ENCODE data around the gene RHOBTB3. TPM values are rescaled to one million over a fixed set of nuclear protein-coding genes. Genes with fewer than 3 reads are reported as not detected.
A peak's percentile ranks its signal among the peaks of the same experiment; 100 is the strongest.

The RHOBTB3 gene
- total and polyA plus RNA-seq, 2 donors from 2014 or later, result 22.5 to 54.5 TPM

DNA sequence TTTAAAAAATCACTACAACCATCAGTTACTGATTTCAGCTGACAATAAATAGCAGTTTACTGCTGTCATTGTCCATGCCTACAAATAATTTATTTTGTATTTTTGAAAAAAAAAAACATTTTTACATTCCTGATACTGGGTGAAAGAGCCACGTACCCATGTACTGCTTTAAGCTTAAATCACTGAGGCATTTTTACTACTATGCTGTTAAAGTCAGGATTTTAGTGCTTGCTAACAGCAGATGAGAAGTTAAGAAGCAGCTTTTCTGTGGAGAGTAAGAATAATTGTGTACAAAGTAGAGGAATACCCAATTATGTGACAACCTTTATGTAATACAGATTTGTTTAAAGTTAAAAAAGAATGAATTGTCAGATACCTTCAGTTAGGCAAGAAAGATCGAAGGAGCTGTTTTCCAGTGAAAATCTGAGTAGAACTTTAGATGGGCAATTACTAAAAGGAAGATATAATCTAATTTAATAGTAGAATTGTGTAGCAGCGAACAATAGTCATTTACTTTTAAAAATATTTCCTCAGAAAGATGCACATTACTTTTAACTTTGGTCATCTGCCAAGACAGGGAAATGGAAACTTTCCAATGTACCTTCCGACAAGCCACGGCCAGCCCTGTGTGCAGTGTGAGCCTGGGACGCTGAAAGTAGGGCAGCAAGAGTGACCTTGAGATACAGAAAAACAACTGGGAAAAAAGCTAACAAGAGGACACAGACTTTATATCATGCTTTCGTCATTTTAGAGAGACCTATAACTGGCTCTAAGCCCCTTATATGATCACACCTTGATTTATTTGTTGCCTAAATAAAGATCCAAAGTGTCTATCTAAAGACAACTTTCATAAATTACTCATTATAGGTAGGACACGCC lies 39.9 kb downstream of the RHOBTB3 start:
- DNase-seq, result peak in 1 of 5 donors; percentile 56
- Histone ChIP-seq H3K27ac (ENCODE audit: low read depth in 2 of 2, low read length in 2 of 2) (peak overlapping the region; percentile 71 to 93), H3K4me3 (ENCODE audit: low read length in 3 of 3) (no peak overlapping the region), H3K27me3 (ENCODE audit: control insufficient read depth, insufficient read depth, low read length) (no peaks in the 10 kb centered on the region), H3K4me1 (ENCODE audit: control insufficient read depth in 2 of 3, insufficient read depth in 2 of 3, low read depth in 1 of 3, low read length in 3 of 3) (peaks cover 2 to 6% (median 3%) of the 10 kb centered on the region in 3 donors), H3K9me3 (ENCODE audit: control insufficient read depth in 2 of 3, insufficient read depth in 1 of 3, low read length in 3 of 3) (no peaks in the 10 kb centered on the region), H3K9ac (ENCODE audit: low read length in 3 of 3) (peak overlapping the region in 1 of 3 donors; percentile 29), H3K36me3 (ENCODE audit: control insufficient read depth in 2 of 3, insufficient read depth in 3 of 3, low read length in 3 of 3) (no peaks in the 10 kb centered on the region)
- peak; percentile 83 for FAIRE-seq
- intact Hi-C loops (cut with DNase I), result no loop called here
- TF ChIP-seq, protein P1, sequence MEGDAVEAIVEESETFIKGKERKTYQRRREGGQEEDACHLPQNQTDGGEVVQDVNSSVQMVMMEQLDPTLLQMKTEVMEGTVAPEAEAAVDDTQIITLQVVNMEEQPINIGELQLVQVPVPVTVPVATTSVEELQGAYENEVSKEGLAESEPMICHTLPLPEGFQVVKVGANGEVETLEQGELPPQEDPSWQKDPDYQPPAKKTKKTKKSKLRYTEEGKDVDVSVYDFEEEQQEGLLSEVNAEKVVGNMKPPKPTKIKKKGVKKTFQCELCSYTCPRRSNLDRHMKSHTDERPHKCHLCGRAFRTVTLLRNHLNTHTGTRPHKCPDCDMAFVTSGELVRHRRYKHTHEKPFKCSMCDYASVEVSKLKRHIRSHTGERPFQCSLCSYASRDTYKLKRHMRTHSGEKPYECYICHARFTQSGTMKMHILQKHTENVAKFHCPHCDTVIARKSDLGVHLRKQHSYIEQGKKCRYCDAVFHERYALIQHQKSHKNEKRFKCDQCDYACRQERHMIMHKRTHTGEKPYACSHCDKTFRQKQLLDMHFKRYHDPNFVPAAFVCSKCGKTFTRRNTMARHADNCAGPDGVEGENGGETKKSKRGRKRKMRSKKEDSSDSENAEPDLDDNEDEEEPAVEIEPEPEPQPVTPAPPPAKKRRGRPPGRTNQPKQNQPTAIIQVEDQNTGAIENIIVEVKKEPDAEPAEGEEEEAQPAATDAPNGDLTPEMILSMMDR (IDR thresholded peaks at IDR 0.05; ENCODE audit: borderline replicate concordance, extremely low read depth, insufficient read depth), result no peak

DNA sequence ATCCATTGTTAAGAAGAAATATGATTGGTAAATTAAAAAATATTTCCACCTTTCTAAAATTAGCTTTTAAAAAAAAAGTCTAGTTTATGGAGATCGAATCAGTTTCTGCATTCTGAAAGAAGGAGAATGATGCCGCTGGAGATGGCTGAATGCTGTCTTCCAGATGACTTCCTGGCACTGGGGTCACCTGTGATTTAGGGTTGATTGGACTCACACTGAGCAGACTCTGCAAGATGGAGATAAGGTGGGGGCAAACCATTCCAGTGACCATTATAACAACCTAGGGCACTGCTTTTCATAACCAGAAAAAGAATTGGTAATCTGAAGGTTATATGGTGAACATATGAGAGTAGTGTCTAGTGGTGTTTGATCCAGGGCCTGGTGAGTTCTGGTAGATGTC lies 40.8 kb downstream of the RHOBTB3 start:
- Histone ChIP-seq H3K27me3 (ENCODE audit: control insufficient read depth, insufficient read depth, low read length) (no peaks in the 10 kb centered on the region), H3K36me3 (ENCODE audit: control insufficient read depth in 2 of 3, insufficient read depth in 3 of 3, low read length in 3 of 3) (no peaks in the 10 kb centered on the region), H3K9ac (ENCODE audit: low read length in 3 of 3) (peak overlapping the region in 1 of 3 donors; percentile 29), H3K27ac (ENCODE audit: low read depth in 2 of 2, low read length in 2 of 2) (peak overlapping the region; percentile 65 to 93), H3K4me3 (ENCODE audit: low read length in 3 of 3) (no peak overlapping the region), H3K4me1 (ENCODE audit: control insufficient read depth in 2 of 3, insufficient read depth in 2 of 3, low read depth in 1 of 3, low read length in 3 of 3) (peaks cover 2 to 6% (median 3%) of the 10 kb centered on the region in 3 donors), H3K9me3 (ENCODE audit: control insufficient read depth in 2 of 3, insufficient read depth in 1 of 3, low read length in 3 of 3) (no peaks in the 10 kb centered on the region)
- DNase-seq (no peak), FAIRE-seq (no peak)
- intact Hi-C loops (cut with DNase I), result no loop called here
- TF ChIP-seq, protein P1 (IDR thresholded peaks at IDR 0.05; ENCODE audit: borderline replicate concordance, extremely low read depth, insufficient read depth), result no peak

DNA sequence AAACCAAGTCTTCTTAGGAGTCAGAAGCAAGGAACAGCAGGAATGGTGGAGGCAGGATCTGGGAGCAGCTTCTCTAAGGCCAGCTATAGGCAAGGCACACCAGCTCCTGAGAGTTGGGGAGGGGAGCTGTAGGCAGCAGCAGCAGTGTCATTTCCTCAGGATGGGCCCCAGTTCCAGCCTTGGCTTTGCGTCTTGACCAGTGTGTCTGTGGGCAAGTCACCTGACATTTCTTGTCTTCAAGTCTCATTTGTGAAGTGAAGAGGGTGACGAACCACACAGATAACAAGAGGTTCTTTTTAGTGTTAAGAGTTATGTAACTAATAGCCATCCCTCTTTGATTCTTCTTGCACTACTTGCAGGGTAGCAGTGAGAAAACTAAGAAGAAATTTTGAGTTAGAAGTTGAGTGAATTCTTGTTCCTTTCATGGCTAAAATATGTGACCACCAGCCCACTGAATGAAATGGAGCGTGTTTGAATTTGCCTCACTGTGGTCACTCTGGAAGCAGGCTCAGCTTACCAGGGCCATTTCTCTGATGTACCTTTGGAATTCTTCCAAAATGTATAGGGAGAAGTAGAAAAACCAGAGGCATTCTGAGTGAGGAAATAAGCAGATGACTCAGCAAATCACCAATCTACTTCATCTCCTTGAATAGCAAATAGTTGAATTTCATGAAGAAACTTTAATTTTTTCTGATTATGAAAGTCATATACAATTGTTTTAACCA lies 42.4 kb downstream of the RHOBTB3 start:
- H3K27me3 ChIP-seq (ENCODE audit: control insufficient read depth, insufficient read depth, low read length), result no peaks in the 10 kb centered on the region
- peak overlapping the region in 1 of 2 donors; percentile 20 for H3K27ac ChIP-seq (ENCODE audit: low read depth in 2 of 2, low read length in 2 of 2)
- no peaks in the 10 kb centered on the region for H3K9me3 ChIP-seq (ENCODE audit: control insufficient read depth in 2 of 3, insufficient read depth in 1 of 3, low read length in 3 of 3)
- no peak overlapping the region for H3K9ac ChIP-seq (ENCODE audit: low read length in 3 of 3)
- no peak for FAIRE-seq
- peaks cover 2 to 6% (median 3%) of the 10 kb centered on the region in 3 donors for H3K4me1 ChIP-seq (ENCODE audit: control insufficient read depth in 2 of 3, insufficient read depth in 2 of 3, low read depth in 1 of 3, low read length in 3 of 3)
- TF ChIP-seq, protein P1 (IDR thresholded peaks at IDR 0.05; ENCODE audit: borderline replicate concordance, extremely low read depth, insufficient read depth), result no peak
- no peak overlapping the region for H3K4me3 ChIP-seq (ENCODE audit: low read length in 3 of 3)
- H3K36me3 ChIP-seq (ENCODE audit: control insufficient read depth in 2 of 3, insufficient read depth in 3 of 3, low read length in 3 of 3), result no peaks in the 10 kb centered on the region
- intact Hi-C loops (cut with DNase I), result no loop called here
- DNase-seq, result no peak
